CD4-positive, alpha-beta memory T cell (primary cell): ENCODE data around the gene CHST11. TPM values are rescaled to one million over a fixed set of nuclear protein-coding genes. Genes with fewer than 3 reads are reported as not detected.
A peak's percentile ranks its signal among the peaks of the same experiment; 100 is the strongest.

ENCODE experiments used
- CTCF ChIA-PET: fragments of 350-600 bp; sonication (Branson Sonifier 250); formaldehyde crosslinking; loops from one replicate; lab custom pipeline; 2021; ENCODE audit warnings: inconsistent platforms; ENCODE audit not compliant: partially characterized antibody; lab: Charles Lee
- POLR2A ChIA-PET: fragments of 350-600 bp; sonication (Branson Sonifier 250); formaldehyde crosslinking; loops from one replicate; lab custom pipeline; 2021; ENCODE audit not compliant: partially characterized antibody; lab: Charles Lee
- DNase-seq, 5 donors: peaks; one replicate each; pipeline versions ENCODE4 v3.0.0 to v3.0.0-alpha.2; 2020 to 2022; ENCODE audit warnings: mixed read lengths in 1 of 5
- H3K27ac ChIP-seq: one replicate; pipeline ENCODE4 v1.7.0; 2013; ENCODE audit warnings: low read depth, low read length
- H3K27me3 ChIP-seq: 2 replicates; pipeline ENCODE4 v1.7.0; 2013; ENCODE audit warnings: mild to moderate bottlenecking, low read length, moderate library complexity; ENCODE audit not compliant: insufficient read depth
- H3K36me3 ChIP-seq: 2 replicates; pipeline ENCODE4 v1.7.0; 2013; ENCODE audit warnings: mild to moderate bottlenecking, low read length, moderate library complexity; ENCODE audit not compliant: insufficient read depth
- H3K4me1 ChIP-seq: 2 replicates; pipeline ENCODE4 v1.7.0; 2013; ENCODE audit warnings: mild to moderate bottlenecking, low read length, moderate library complexity; ENCODE audit not compliant: insufficient read depth
- H3K4me3 ChIP-seq, 2 donors: one replicate each; pipeline ENCODE4 v1.7.0; 2013; ENCODE audit warnings: low read length in 2 of 2, mild to moderate bottlenecking in 1 of 2
- H3K9me3 ChIP-seq, 2 donors: one replicate each; pipeline ENCODE4 v1.7.0; 2013; ENCODE audit warnings: low read length in 2 of 2, control low read depth in 1 of 2; ENCODE audit not compliant: control insufficient read depth in 1 of 2
- H3K27ac Mint-ChIP-seq, 7 donors: one replicate each; pipeline ENCODE4 v1.8.0; 2020 to 2021; ENCODE audit warnings: mixed read lengths in 7 of 7, mild to moderate bottlenecking in 6 of 7, inconsistent platforms in 3 of 7, moderate library complexity in 3 of 7
- H3K27me3 Mint-ChIP-seq, 2 donors: one replicate each; pipeline ENCODE4 v1.8.0; 2020 to 2021; ENCODE audit warnings: mixed read lengths in 2 of 2
- H3K36me3 Mint-ChIP-seq, 2 donors: one replicate each; pipeline ENCODE4 v1.8.0; 2020 to 2021; ENCODE audit warnings: mixed read lengths in 2 of 2, inconsistent platforms in 1 of 2, mild to moderate bottlenecking in 1 of 2
- H3K4me1 Mint-ChIP-seq, 4 donors: one replicate each; pipeline ENCODE4 v1.8.0; 2020 to 2021; ENCODE audit warnings: mixed read lengths in 4 of 4, mild to moderate bottlenecking in 1 of 4
- H3K4me3 Mint-ChIP-seq, 8 donors: one replicate each; pipeline ENCODE4 v1.8.0; 2020 to 2021; ENCODE audit warnings: mixed read lengths in 8 of 8, mild to moderate bottlenecking in 7 of 8, moderate library complexity in 6 of 8, inconsistent platforms in 3 of 8
- H3K9me3 Mint-ChIP-seq, 8 donors: one replicate each; pipeline ENCODE4 v1.8.0; 2020 to 2021; ENCODE audit warnings: mixed read lengths in 8 of 8, mild to moderate bottlenecking in 5 of 8, inconsistent platforms in 3 of 8, moderate library complexity in 1 of 8
- intact Hi-C: fragments of 100-400 bp; cut with micrococcal nuclease; formaldehyde crosslinking; loops from one replicate; pipeline ENCODE4 v1.15.1; 2023
- polyA plus RNA-seq, 2 donors: library from polyadenylated mRNA; unstranded; fragments of 300-500 nt; fragmentation: Illumina TruSeq; gene quantifications; one replicate each; pipeline ENCODE4 v1.2.3, GENCODE V29; 2021
- total RNA-seq, 2 experiments: library from RNA; stranded (reverse); gene quantifications; one replicate each; pipeline ENCODE4 v1.2.3, GENCODE V29; 2021

CHST11 gene
- total and polyA plus RNA-seq, 4 experiments from 2014 or later: 55.1 to 64.6 (median 59.8) TPM

DNA sequence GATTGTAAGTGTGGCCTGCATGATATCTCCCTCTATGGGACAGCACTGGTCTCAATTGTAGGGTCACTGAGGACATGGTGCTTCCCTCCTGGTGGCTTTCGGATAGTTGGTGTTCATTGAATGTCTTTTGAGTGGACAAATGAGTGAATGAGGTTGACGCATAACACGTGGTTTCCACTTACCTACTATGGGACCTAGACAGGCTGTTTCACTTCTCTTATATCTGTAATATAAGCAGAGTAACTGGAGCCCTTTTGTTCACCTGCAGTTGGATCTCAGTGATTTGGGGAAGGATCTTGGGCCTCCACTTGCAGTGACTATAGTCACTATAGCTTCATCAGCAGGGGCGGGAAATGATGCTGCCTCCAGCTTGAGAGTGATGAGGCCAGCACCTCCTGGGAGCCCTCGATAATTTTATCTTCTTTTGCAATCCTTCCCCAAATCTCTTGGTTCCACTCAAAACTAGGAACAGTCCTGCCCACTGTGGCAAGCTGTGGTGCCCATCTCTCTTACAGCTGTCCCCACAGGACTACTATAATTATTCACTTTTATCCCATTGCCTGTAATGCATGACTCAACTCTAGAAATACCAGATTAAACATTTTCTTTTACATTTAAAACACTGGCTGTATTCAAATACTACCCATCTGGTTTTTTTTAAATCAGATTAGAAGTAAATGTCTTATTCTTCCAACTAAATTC, 242.9 kb downstream of the CHST11 start:
- no peak overlapping the region for H3K27ac ChIP-seq
- H3K4me1 ChIP-seq: peaks cover 27% of the 10 kb centered on the region
- H3K4me3 ChIP-seq: no peak overlapping the region
- intact Hi-C loops: no loop called here
- Mint-ChIP-seq H3K27ac (peak overlapping the region in 6 of 7 donors; percentile 8 to 81 (median 60)), H3K4me1 (peaks cover 38 to 70% (median 54%) of the 10 kb centered on the region in 4 donors), H3K27me3 (no peaks in the 10 kb centered on the region), H3K4me3 (no peak overlapping the region), H3K9me3 (no peaks in the 10 kb centered on the region), H3K36me3 (peaks cover 0 to 12% of the 10 kb centered on the region in 2 donors)
- CTCF ChIA-PET: interaction anchor here (1.2 to 3.9 kb wide), 3 partner anchors 14 to 317 kb away, joined by 3 to 15 read pairs (median 4); no protein-coding TSS in a partner anchor
- POLR2A ChIA-PET: interaction anchor here (2.5 kb wide), 1 partner anchor 21 kb away, joined by 7 read pairs; no protein-coding TSS in a partner anchor
- H3K27me3 ChIP-seq: no peaks in the 10 kb centered on the region
- H3K36me3 ChIP-seq: peaks cover 5% of the 10 kb centered on the region
- H3K9me3 ChIP-seq: no peaks in the 10 kb centered on the region
- no peak for DNase-seq

DNA sequence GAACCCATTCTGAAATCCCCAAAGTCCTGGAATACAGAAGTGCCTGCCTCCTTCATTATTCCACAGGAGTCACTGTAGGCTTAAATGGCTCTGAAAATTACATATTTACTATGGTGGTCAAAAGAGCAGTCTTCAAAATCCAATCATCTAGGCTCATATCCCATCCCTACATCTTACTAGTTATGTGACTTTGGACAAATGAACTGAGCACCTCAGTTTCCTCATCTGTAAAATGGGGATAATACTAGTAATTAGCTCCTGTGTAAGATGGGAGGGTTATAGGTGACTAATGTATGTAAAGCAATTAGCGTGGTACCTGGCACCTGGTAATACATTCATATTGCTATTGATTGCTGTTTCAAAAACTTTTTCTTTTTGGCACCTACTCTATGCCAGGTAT, 243.6 kb downstream of the CHST11 start:
- Mint-ChIP-seq H3K36me3 (peaks cover 0 to 15% of the 10 kb centered on the region in 2 donors), H3K4me3 (no peak overlapping the region), H3K27ac (peak overlapping the region in 1 of 7 donors; percentile 29), H3K27me3 (no peaks in the 10 kb centered on the region), H3K9me3 (no peaks in the 10 kb centered on the region), H3K4me1 (peaks cover 33 to 68% (median 49%) of the 10 kb centered on the region in 4 donors)
- Histone ChIP-seq H3K27me3 (no peaks in the 10 kb centered on the region), H3K27ac (no peak overlapping the region), H3K9me3 (no peaks in the 10 kb centered on the region), H3K36me3 (peaks cover 5% of the 10 kb centered on the region), H3K4me1 (peaks cover 20% of the 10 kb centered on the region), H3K4me3 (no peak overlapping the region)
- intact Hi-C loops: no loop called here
- DNase-seq: no peak
- ChIA-PET POLR2A (interaction anchor here (0.7 kb wide), 1 partner anchor 20 kb away, joined by 3 read pairs; no protein-coding TSS in a partner anchor), CTCF (interaction anchor here (3.9 kb wide), 1 partner anchor 318 kb away, joined by 15 read pairs; no protein-coding TSS in a partner anchor)

DNA sequence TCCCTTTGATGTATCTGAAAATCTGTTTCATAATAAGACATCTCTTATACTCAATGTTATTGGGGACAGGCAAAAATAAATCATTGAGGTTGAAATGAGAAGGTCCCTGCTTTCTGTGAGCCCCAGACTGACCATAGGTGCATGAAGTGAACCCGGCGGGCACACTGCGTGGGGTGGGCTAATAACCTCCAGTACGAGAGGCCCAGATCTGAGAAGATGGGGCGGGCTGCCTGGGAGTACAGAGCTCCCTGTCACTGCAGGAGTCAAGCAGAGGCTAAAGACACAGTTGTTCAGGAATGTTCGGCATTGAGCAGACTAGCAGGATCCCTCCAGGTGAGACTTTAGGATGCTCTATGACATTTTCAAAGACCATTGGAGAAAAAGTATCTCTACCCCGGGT, 244.6 kb downstream of the CHST11 start:
- Histone ChIP-seq H3K27me3 (no peaks in the 10 kb centered on the region), H3K4me3 (no peak overlapping the region), H3K36me3 (peaks cover 5% of the 10 kb centered on the region), H3K4me1 (peaks cover 10% of the 10 kb centered on the region), H3K9me3 (no peaks in the 10 kb centered on the region), H3K27ac (no peak overlapping the region)
- CTCF ChIA-PET: interaction anchor here (3.9 kb wide), 1 partner anchor 319 kb away, joined by 15 read pairs; no protein-coding TSS in a partner anchor
- peaks cover 26 to 60% (median 41%) of the 10 kb centered on the region in 4 donors for H3K4me1 Mint-ChIP-seq
- intact Hi-C loops: no loop called here
- H3K9me3 Mint-ChIP-seq: no peaks in the 10 kb centered on the region
- H3K27ac Mint-ChIP-seq: peak overlapping the region in 1 of 7 donors; percentile 34
- DNase-seq: no peak
- POLR2A ChIA-PET: no interaction called here
- peaks cover 0 to 15% of the 10 kb centered on the region in 2 donors for H3K36me3 Mint-ChIP-seq
- H3K4me3 Mint-ChIP-seq: no peak overlapping the region
- H3K27me3 Mint-ChIP-seq: no peaks in the 10 kb centered on the region

- Mint-ChIP-seq H3K4me1 (peaks cover 26 to 60% (median 40%) of the 10 kb centered on the region in 4 donors), H3K9me3 (no peaks in the 10 kb centered on the region), H3K27me3 (no peaks in the 10 kb centered on the region), H3K36me3 (peaks cover 0 to 16% of the 10 kb centered on the region in 2 donors), H3K4me3 (no peak overlapping the region), H3K27ac (peak overlapping the region in 3 of 7 donors; percentile 17 to 80 (median 27))
- Histone ChIP-seq H3K27me3 (no peaks in the 10 kb centered on the region), H3K36me3 (peaks cover 5% of the 10 kb centered on the region), H3K9me3 (no peaks in the 10 kb centered on the region), H3K4me3 (no peak overlapping the region), H3K4me1 (peaks cover 7% of the 10 kb centered on the region), H3K27ac (no peak overlapping the region)
- no peak for DNase-seq
- ChIA-PET POLR2A (interaction anchor here (1.4 kb wide), 1 partner anchor 18 kb away, joined by 5 read pairs; no protein-coding TSS in a partner anchor), CTCF (no interaction called here)
- intact Hi-C loops: no loop called here
Observed at GRCh38 chr12:104701756-104702155, 245.0 kb downstream of the CHST11 start.

DNA sequence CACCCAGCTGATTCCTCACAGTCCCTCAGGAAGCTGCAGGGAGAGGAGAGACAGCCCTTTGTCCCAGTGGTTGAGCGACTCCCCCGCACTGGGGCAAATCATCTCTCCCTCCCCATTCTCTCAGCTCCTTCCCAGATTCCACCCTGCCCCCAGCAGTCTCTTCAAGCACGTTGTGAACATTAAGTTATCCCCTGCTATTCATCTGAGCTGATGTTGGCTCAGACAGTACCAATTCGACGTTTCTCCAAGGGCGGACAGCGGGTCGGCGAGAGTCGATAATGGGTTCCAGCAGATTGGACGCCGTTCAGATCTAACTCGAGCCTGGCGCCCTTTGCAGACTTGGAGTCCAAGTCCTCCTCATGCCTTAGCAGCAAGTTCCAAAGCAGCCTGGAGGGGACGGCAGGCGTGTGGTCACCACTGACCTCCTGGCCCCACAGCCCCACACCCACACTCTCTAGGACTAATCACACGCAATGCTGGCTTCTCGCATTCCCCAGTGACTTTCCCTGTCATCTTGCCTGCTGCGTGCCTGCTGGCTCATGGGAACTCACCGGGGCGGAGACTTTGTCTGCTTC, 245.9 kb downstream of the CHST11 start:
- H3K4me1 ChIP-seq: no peaks in the 10 kb centered on the region
- H3K27ac Mint-ChIP-seq: peak overlapping the region in 3 of 7 donors; percentile 13 to 70 (median 31)
- H3K4me1 Mint-ChIP-seq: peaks cover 21 to 55% (median 36%) of the 10 kb centered on the region in 4 donors
- H3K27me3 ChIP-seq: no peaks in the 10 kb centered on the region
- CTCF ChIA-PET: interaction anchor here (1.1 to 1.4 kb wide), 2 partner anchors 8 to 321 kb away, joined by 3 to 4 read pairs; no protein-coding TSS in a partner anchor
- H3K27me3 Mint-ChIP-seq: no peaks in the 10 kb centered on the region
- H3K9me3 ChIP-seq: no peaks in the 10 kb centered on the region
- POLR2A ChIA-PET: interaction anchor here (1.4 kb wide), 1 partner anchor 17 kb away, joined by 5 read pairs; no protein-coding TSS in a partner anchor
- H3K4me3 Mint-ChIP-seq: no peak overlapping the region
- H3K36me3 Mint-ChIP-seq: peaks cover 0 to 18% of the 10 kb centered on the region in 2 donors
- H3K4me3 ChIP-seq: no peak overlapping the region
- peaks cover 5% of the 10 kb centered on the region for H3K36me3 ChIP-seq
- H3K9me3 Mint-ChIP-seq: no peaks in the 10 kb centered on the region
- DNase-seq: no peak
- intact Hi-C loops: no loop called here
- H3K27ac ChIP-seq: no peak overlapping the region

DNA sequence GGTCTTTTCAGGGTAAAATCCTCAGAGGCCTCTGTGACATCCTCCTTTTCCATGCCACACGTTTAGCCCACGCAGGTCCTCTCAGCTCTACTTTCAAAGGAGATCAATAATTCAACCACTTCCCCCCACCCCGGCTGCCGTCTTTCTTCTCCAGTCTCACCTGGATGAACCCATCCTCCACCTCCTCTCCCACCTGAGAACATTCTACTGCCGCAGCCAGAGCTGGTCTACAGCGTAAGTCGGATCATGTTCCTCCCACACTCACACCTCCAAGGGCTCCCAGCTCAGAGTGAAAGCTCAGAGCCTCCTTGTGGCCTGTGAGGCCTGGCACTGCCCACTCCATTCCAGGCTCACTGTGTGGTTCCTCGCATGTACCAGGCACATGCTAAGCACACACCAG, 246.6 kb downstream of the CHST11 start:
- no peak for DNase-seq

More for the DNA sequence above, 246.6 kb downstream of the CHST11 start:
- POLR2A ChIA-PET: no interaction called here
- Mint-ChIP-seq H3K4me3 (no peak overlapping the region), H3K4me1 (peaks cover 18 to 48% (median 34%) of the 10 kb centered on the region in 4 donors), H3K27me3 (no peaks in the 10 kb centered on the region), H3K9me3 (no peaks in the 10 kb centered on the region), H3K36me3 (peaks cover 0 to 22% of the 10 kb centered on the region in 2 donors), H3K27ac (peak overlapping the region in 6 of 7 donors; percentile 14 to 86 (median 65))
- intact Hi-C loops: no loop called here
- Histone ChIP-seq H3K4me1 (no peaks in the 10 kb centered on the region), H3K27ac (no peak overlapping the region), H3K4me3 (no peak overlapping the region), H3K9me3 (no peaks in the 10 kb centered on the region), H3K36me3 (peaks cover 5% of the 10 kb centered on the region), H3K27me3 (no peaks in the 10 kb centered on the region)
- CTCF ChIA-PET: interaction anchor here (1.3 to 1.4 kb wide), 2 partner anchors 246 to 322 kb away, joined by 3 to 4 read pairs; no protein-coding TSS in a partner anchor
